ENCODE data around the gene PSTPIP1.

PSTPIP1 gene

GRCh38 chr15:77022646-77023575 is 28.0 kb downstream of the PSTPIP1 start:
- no peak for TF ChIP-seq ZNF274 (IDR thresholded peaks at IDR 0.05; ENCODE audit: low read depth, low read length)
- no peak overlapping the region for H3K4me3 ChIP-seq (ENCODE audit: low read length)

GRCh38 chr15:77023576-77024272 is 28.8 kb downstream of the PSTPIP1 start:
- no peak overlapping the region for H3K4me3 ChIP-seq (ENCODE audit: low read length)
- TF ChIP-seq ZNF274 (IDR thresholded peaks at IDR 0.05; ENCODE audit: low read depth, low read length): no peak

GRCh38 chr15:77024273-77025082 is 29.6 kb downstream of the PSTPIP1 start:
- TF ChIP-seq ZNF274 (IDR thresholded peaks at IDR 0.05; ENCODE audit: low read depth, low read length): no peak
- no peak overlapping the region for H3K4me3 ChIP-seq (ENCODE audit: low read length)

- no peak for TF ChIP-seq ZNF274 (IDR thresholded peaks at IDR 0.05; ENCODE audit: low read depth, low read length)
- H3K4me3 ChIP-seq (ENCODE audit: low read length): no peak overlapping the region
These were observed 30.4 kb downstream of the PSTPIP1 start for GRCh38 chr15:77025083-77025901.

- no peak overlapping the region for H3K4me3 ChIP-seq (ENCODE audit: low read length)
- TF ChIP-seq ZNF274 (IDR thresholded peaks at IDR 0.05; ENCODE audit: low read depth, low read length): no peak
These were observed 31.1 kb downstream of the PSTPIP1 start for GRCh38 chr15:77025941-77026411.

GRCh38 chr15:77026501-77027110 is 31.7 kb downstream of the PSTPIP1 start:
- TF ChIP-seq ZNF274 (IDR thresholded peaks at IDR 0.05; ENCODE audit: low read depth, low read length): no peak
- no peak overlapping the region for H3K4me3 ChIP-seq (ENCODE audit: low read length)

- H3K4me3 ChIP-seq (ENCODE audit: low read length): no peak overlapping the region
- TF ChIP-seq ZNF274 (IDR thresholded peaks at IDR 0.05; ENCODE audit: low read depth, low read length): no peak
These were observed 32.3 kb downstream of the PSTPIP1 start for GRCh38 chr15:77027111-77027696.

- H3K4me3 ChIP-seq (ENCODE audit: low read length): no peak overlapping the region
- TF ChIP-seq ZNF274 (IDR thresholded peaks at IDR 0.05; ENCODE audit: low read depth, low read length): no peak
These were observed 32.9 kb downstream of the PSTPIP1 start for GRCh38 chr15:77027697-77028450.

- no peak for TF ChIP-seq ZNF274 (IDR thresholded peaks at IDR 0.05; ENCODE audit: low read depth, low read length)
- H3K4me3 ChIP-seq (ENCODE audit: low read length): no peak overlapping the region
These were observed 33.7 kb downstream of the PSTPIP1 start for GRCh38 chr15:77028451-77029165.

- H3K4me3 ChIP-seq (ENCODE audit: low read length): no peak overlapping the region
- no peak for TF ChIP-seq ZNF274 (IDR thresholded peaks at IDR 0.05; ENCODE audit: low read depth, low read length)
These were observed 34.5 kb downstream of the PSTPIP1 start for GRCh38 chr15:77029166-77030047.
